HG03469 (cell line): ENCODE measurements around the gene USP3.

ENCODE experiments used
- ATAC-seq: cut with Tn5 transposase; IDR thresholded peaks from one replicate; pipeline ENCODE4 v1.9.1; 2021; ENCODE audit warnings: mild to moderate bottlenecking, moderate library complexity, moderate number of reproducible peaks; ENCODE audit not compliant: unreplicated experiment

USP3 gene, protein sequence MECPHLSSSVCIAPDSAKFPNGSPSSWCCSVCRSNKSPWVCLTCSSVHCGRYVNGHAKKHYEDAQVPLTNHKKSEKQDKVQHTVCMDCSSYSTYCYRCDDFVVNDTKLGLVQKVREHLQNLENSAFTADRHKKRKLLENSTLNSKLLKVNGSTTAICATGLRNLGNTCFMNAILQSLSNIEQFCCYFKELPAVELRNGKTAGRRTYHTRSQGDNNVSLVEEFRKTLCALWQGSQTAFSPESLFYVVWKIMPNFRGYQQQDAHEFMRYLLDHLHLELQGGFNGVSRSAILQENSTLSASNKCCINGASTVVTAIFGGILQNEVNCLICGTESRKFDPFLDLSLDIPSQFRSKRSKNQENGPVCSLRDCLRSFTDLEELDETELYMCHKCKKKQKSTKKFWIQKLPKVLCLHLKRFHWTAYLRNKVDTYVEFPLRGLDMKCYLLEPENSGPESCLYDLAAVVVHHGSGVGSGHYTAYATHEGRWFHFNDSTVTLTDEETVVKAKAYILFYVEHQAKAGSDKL

DNA sequence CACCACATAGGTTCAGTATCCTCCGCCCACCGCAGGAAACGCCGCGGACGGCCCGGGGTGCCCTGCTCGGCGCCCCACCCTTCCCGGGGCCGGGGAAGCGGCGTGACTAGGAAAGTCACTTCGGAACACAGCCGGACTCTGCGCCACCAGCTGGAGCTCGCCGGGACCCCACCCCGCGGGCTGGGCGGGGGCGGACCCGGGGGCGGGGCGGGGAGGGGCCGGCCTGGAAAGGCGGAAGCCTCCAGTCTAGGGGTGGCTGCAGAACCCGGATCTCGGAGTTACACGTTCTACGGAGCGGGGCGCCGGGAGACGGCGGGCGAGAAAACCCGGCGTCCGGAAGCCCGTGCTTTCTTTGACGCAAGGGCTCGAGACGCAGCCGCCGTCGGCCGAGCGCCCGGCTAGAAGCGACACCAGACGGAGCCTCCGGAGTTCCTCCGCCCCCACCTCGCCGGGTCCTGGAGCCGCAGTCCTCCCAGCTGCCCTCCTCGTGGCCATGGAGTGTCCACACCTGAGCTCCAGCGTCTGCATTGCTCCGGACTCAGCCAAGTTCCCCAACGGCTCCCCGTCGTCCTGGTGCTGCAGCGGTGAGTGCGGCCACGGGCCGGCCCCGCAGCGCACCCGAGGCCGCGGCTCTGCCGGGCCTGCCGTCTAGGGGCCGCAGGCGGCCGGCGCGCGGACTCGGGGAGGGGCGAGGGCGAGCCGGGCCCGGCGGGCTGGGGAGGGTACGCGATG lies at the start of gene USP3:
TSS of gene USP3 (plus strand) at position 347 of the 732 bp plus-strand sequence. CDS start at position 494, 147 bp downstream.
- ATAC-seq, result peak; percentile 27

- ATAC-seq, result no peak
Observed at GRCh38 chr15:63456258-63456657, 48.1 kb upstream of the USP3 start.

DNA sequence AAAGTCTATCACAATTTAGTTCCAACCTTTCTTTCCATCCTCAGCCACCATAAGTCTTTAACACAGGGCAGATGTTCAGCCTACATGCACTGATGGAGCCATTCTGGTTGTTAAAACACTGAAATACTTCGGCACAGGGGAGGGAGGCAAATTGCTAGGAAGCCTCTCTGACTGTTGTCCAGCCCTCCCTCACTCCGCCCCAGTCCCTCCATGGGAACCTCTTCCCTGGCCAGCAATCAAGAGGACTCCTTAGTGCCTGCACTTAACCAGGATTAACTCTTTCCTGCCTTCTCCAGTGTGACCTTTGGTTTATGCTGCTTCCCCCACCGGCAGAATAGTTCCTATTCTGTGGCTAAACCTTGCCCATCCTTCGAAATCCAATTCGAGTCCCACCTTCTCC lies 47.0 kb upstream of the USP3 start:
- no peak for ATAC-seq

DNA sequence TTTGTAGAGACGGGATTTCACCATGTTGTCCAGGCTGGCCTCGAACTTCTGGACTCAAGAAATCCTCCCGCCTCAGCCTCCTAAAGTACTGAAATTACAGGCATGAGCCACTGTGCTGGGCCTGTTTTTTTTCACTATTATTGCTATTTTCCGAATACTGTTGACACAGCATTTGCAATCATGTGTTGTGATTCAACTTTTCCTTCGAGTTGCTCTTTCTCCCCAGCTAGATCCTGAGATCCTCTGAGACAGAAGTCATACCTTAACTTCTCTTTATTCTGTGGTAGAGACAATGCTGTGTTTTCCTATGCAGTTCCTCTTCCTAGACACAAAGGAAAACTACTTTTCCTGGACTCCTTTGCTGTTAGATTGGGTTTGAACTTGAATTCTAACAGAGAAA lies 46.4 kb upstream of the USP3 start:
- no peak for ATAC-seq

GRCh38 chr15:63458794-63459395 lies 45.5 kb upstream of the USP3 start:
- no peak for ATAC-seq

DNA sequence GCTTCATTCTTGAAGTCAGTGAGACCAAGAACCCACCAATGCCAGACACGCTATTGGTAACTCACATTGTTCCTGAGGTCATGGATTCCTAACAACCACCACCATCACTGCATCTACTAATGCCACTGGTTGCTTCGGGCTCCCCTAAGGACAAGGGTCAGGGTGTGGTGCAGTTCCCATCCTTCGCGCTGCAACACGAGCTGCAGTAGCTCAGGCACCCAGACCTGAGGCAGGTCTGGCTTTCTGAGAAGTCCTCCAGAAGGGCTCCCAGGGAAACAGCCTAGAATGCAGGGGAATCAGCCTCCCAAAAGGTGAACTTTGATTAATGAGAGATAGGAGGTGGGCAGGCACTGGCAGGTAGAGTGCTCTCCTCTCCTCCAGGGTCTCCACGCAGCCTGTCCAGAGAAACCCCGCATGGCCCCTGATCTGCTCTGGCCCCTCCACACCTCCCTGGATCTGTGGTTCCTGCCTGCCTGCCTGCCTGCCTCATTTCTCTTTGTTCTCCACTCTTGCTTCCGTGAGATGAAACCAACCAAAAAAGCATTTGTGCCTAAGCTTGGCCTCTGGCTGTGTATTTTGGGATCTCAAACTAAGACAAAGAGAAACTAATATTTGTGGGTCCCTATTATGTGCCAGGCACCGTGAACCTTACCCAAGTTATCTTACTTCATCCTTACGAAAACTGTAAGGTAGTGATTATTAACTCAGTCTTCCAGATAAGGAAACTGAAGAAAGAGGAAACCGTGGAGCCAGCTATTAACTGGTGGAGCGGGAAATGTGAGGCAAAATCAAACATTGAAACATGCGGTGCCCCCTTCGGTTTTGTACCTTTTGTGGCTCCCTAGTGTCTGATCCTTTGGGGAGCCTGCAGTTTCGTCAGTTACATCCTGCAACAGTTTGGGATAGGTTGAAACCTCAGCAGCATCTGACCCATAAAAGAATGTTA lies 43.9 kb upstream of the USP3 start:
- ATAC-seq, result no peak

DNA sequence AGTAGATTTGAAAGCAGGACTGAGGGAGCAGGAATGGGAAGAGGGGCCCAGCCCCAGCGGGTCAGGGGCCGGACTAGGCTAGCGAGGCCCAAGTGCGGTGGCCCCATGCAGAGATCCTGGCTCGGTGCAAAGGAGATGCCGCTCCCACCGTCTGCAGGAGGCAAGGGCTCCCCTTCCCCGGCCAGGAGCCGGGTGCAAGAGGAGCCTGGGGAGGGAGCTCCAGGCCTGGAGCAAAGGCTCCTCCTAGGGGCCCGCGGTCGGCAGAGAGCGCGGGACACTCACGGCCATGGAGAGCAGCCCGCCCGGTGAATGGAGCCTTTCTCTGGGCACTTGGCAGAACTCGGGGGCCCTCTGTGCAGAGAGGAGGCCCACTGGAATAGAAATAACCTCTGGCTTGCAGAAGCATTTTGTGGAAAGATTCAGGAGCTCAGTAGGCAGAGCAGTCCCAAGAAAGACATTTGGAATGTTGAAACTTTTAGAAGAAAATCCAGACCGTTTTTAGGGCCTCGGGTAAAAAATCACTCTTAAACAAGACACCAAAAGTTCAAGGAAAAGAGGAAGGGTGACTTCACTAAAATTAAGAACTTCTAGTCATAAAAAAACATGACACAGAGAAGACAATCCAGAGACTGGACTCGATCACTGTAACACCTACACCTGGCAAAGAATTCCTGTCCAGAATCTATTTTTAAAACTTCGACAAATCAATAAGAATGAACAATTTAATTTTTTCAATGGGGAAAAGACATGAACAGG lies 43.0 kb upstream of the USP3 start:
- ATAC-seq, result no peak

DNA sequence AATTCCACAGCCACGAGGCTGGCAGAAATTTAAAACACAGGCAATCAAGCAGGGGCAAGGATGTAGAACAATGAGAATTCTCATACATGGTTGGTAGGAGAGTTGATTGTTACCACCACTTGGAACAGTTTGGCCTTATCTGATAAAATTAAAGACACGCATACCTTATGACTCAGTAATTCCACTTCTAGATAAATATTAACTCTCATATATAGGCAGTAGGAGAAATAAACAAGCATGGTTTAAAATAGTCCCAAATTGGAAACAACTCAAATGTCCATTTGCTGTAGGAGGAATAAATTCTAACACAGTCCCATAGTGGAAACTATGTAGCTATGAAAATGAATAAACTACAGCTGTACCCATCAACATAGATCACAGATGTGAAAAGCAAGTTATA lies 42.3 kb upstream of the USP3 start:
- ATAC-seq, result no peak

DNA sequence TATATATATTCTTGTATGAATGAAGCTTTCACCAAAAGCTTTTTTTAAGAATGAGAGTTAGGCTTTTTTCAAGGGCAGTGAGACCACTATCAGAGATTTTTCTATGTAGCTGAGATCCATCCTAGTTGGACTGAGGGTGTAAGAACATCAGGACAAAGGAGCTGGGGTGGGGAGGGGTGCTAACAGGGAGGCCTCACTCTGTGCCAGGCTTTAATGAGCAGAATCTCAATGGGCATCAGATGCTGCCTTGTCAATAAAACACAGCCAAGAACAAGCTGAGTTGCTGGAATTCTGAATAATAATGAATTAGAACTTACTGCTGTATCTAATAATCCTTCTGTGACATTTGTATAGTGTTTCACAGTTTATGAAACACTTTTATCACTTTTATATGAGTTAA lies 41.4 kb upstream of the USP3 start:
- no peak for ATAC-seq

- ATAC-seq, result no peak
Observed at GRCh38 chr15:63463793-63464192, 40.6 kb upstream of the USP3 start.

GRCh38 chr15:63465104-63465503 lies 39.3 kb upstream of the USP3 start:
- no peak for ATAC-seq

GRCh38 chr15:63466378-63467192 lies 37.8 kb upstream of the USP3 start:
- ATAC-seq, result no peak

- ATAC-seq, result no peak
Observed at GRCh38 chr15:63469190-63469589, 35.2 kb upstream of the USP3 start.

DNA sequence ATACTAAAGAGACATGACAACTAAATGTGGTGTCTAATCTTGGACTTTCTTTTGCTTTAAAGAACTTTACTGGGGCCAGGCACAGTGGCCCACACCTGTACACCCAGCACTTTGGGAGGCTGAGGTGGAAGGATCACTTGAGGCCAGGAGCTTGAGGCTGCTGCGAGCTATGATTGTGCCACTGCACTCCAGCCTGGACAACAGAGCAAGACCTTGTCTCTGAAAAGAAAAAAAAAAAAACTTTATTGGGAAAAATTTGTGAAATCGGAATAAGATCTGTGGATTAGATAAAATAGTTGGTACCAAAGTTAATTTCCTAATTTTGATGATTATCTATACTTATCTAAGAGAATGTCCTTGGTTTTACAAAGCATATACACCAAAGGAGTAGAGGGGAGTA lies 34.4 kb upstream of the USP3 start:
- ATAC-seq, result no peak

DNA sequence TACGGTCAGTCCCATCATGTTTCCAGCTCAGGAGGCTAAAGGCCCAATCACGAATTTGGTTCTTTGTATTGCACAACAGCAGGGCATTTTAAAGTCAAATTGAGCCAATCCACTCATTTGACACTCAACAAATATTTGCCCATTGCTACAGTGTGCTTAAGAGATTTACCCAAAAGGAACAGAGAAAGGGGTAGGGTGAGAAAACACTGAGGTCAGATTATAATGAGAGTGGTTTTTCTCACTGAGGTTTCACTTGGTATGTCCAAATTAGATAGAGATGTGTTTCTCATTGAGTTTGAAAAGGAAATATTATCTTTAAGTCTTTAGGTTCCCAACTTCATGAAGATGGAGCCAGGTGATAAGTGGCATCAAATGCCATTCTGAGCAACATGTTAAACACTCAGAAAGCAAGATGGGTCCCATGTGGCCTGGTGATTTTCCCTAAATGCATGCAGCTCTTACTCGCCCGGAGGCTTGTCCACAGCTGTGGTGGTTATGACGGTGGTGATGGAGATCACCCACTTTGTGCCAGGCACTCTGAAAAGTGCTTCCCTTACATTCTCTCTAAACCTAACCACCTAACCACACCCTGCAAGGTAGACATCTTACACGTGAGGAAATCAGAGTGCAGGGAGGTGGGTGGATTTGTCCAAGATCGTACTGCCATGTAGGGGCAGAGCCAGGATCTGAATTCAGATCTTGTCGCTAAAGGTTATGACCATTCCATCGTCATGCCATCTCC lies 31.2 kb upstream of the USP3 start:
- no peak for ATAC-seq

- ATAC-seq, result no peak
Observed at GRCh38 chr15:63473749-63473998, 30.7 kb upstream of the USP3 start.

DNA sequence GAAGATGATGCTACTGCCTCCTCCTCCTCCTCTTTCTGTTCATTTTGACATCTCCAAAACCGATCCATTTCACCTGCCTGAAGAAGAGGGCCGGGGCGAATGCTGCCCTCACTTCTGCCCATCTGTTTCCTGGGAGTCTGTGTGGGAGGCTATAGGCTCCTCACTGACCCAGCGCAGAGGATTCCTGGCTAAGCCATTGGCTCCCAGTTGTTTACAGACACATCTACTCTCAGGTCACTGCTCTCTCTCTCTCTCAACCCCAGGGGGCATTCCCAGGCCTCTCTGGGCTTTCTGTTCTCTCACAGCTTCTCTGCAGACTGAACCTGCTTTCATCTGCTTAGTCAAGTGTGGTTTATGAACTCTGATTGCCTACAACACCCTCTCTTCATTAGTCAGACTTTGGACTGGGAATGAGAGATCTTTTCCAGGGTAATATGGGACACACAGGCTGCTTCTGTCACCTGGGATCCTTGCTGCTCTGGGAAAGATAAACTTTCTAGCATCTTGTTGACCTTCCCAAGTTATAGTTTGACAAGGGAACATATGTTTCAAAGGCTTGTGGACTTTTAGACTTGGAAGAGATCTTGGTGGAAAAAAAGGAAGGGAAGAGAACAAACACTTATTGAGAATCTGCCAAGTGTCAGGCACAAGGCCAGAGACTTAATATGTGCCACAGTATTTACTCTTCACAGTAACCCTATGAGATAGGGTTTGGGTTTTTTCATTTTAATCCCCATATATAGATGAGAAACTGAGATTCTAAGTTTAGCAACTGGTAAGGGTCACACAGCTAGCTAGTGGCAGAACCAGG lies 30.2 kb upstream of the USP3 start:
- peak; percentile 30 for ATAC-seq
